CD4-positive, alpha-beta T cell treated with Interleukin-12 subunit alpha and Interleukin-12 subunit beta, for 1 hour (primary cell): ENCODE measurements around the gene TEX28.
"Not testable (repeated sequence)": the region's sequence is repeated elsewhere in the genome, so short reads cannot be mapped to it uniquely, and the experiment has no call there.

ENCODE experiments used
- DNase-seq: peaks from one replicate; pipeline ENCODE4 v3.0.0-alpha.2; 2020

Gene TEX28

GRCh38 chrX:154294791-154295574, at the start of gene TEX28:
Gene TEX28 (minus strand): TSS chrX:154295124. CDS start chrX:154292117, 3,007 bp downstream.
- DNase-seq, result no peak

- DNase-seq, result not testable (repeated sequence)
Observed at GRCh38 chrX:154343620-154344019, 48.7 kb upstream of the TEX28 start.

GRCh38 chrX:154343063-154343462, 48.1 kb upstream of the TEX28 start:
- not testable (repeated sequence) for DNase-seq

- DNase-seq, result not testable (repeated sequence)
Observed at GRCh38 chrX:154341399-154342298, 46.7 kb upstream of the TEX28 start.

GRCh38 chrX:154334496-154334895, 39.6 kb upstream of the TEX28 start:
- DNase-seq, result no peak

- DNase-seq, result no peak
Observed at GRCh38 chrX:154333837-154334271, 38.9 kb upstream of the TEX28 start.

- no peak for DNase-seq
Observed at GRCh38 chrX:154333116-154333515, 38.2 kb upstream of the TEX28 start.

- no peak for DNase-seq
Observed at GRCh38 chrX:154332561-154332960, 37.6 kb upstream of the TEX28 start.

- no peak for DNase-seq
Observed at GRCh38 chrX:154329294-154329693, 34.4 kb upstream of the TEX28 start.

GRCh38 chrX:154328646-154329045, 33.7 kb upstream of the TEX28 start:
- DNase-seq, result no peak

- DNase-seq, result peak; percentile 58
Observed at GRCh38 chrX:154327038-154327820, 32.3 kb upstream of the TEX28 start.

- DNase-seq, result no peak
Observed at GRCh38 chrX:154325541-154325940, 30.6 kb upstream of the TEX28 start.

GRCh38 chrX:154323537-154323936, 28.6 kb upstream of the TEX28 start:
- no peak for DNase-seq

- DNase-seq, result no peak
Observed at GRCh38 chrX:154322890-154323289, 28.0 kb upstream of the TEX28 start.

- peak; percentile 14 for DNase-seq
Observed at GRCh38 chrX:154321594-154321993, 26.7 kb upstream of the TEX28 start.

GRCh38 chrX:154321152-154321551, 26.2 kb upstream of the TEX28 start:
- no peak for DNase-seq

- DNase-seq, result no peak
Observed at GRCh38 chrX:154320406-154320805, 25.5 kb upstream of the TEX28 start.

- peak; percentile 18 for DNase-seq
Observed at GRCh38 chrX:154317391-154317995, 22.6 kb upstream of the TEX28 start.

- DNase-seq, result no peak
Observed at GRCh38 chrX:154315416-154315815, 20.5 kb upstream of the TEX28 start.

- DNase-seq, result peak; percentile 21
Observed at GRCh38 chrX:154313147-154313546, 18.2 kb upstream of the TEX28 start.

GRCh38 chrX:154312116-154312515, 17.2 kb upstream of the TEX28 start:
- DNase-seq, result no peak
